COR-L47 (cell line): ENCODE data around the gene TNS1.

Experiments
- DNase-seq: peaks from one replicate; lab custom pipeline; 2025; lab: John Stamatoyannopoulos, UW

Gene TNS1

DNA sequence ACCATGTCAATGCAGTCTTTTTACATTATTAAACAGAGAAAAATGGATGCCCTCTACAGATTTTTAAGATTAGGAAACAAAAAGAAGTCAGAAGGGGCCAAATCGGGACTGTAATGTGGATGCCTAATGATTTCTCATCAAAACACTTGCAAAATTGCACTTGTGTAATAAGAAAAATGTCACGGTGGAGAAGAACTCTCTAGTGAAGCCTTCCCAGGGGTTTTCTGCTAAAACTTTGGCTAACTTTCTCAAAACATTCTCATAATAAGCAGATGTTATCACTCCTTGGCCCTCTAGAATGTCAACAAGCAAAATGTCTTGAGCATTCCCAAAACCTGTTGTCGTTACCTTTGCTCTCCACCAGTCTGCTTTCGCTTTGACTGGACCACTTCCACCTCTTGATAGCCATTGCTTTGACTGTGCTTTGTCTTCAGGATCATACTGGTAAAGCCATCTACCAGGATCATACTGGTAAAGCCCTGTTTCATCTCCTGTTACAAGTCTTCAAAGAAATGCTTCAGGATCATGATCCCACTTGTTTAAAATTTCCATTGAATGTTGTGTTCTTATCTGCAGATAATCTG, 226.8 kb downstream of the TNS1 start:
- no peak for DNase-seq

DNA sequence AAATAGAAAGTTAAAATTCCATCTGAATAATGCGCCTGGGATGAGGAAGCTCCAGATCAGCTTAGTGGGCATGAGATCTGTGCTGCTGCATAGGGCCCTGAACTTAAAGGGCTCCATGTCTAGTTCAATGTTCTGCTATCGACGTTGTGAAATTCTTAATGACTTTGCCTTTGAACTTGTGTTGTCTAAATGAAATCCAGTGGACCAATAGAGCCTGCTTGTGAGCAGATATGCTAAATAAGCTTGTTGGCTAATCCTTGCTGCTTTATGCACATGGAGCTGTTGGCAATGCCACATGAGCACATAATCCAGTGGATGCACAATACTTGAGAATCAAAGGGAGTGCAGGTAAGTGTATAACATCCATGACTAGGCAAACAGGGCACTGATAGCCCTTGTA, 228.6 kb downstream of the TNS1 start:
- no peak for DNase-seq

DNA sequence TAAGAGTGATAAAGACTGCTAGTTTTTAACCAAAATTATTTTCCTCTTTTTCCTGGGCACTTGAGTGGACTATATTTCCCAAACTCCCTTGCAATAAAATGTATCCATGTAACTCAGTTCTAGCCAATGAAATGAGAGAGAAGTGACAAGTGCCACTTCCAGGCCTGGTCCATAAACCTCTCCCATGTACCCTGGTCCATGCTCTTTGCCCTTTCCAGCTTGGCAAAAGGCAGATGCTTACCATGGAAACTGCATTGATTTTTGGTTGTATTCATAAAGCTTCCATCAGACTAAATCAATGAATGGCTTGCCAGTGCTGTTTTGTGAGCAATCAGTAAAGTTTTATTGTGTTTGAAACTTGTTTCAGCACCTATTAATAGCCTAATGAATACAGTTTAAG, 229.3 kb downstream of the TNS1 start:
- DNase-seq = no peak

DNA sequence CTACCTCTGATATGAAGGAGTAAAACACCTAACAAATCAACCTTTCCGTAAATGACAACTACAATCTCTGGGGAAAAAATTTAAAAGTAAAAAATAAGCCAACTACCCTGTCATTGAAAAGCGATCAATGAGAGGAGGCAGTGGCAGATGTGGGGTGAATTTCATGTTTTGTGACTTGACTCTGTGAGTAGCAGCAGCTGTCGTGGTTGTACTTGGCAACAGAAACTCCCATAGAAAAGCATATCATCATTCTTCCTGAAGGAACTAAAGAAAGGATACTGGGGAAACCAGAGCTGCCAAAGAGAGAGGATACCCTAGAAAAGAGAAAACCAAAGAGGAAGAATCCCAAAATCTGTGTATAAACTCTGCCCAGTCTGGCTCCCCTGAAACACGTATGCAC, 236.4 kb downstream of the TNS1 start:
- DNase-seq = no peak

DNA sequence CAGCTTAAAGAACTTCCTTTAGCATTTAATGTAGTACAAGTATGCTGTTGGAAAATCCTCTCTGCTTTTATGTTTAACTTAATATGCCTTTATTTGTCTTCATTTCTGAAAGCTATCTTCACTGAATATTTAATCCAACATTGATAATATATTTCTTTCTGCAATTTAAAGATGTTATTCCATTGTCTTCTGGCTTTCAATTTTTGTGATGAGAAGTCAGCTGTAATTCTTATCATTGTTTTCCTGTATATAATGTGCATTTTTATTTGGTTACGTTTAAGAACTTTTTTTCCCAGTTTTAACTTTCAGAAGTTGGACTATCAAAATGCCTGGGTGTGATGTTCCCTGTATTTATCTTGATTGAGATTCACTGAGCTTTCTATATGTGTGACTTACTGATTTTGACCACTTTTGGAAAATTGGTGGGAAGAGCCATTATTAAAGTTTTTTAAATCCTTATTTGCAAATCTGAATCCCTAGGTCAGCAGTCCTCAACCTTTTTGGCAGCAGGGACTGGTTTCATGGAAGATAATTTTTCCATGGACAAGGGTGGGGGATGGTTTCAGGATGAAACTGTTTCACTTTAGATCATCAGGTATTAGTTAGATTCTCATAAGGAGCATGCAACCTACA, 241.0 kb downstream of the TNS1 start:
- DNase-seq = no peak

DNA sequence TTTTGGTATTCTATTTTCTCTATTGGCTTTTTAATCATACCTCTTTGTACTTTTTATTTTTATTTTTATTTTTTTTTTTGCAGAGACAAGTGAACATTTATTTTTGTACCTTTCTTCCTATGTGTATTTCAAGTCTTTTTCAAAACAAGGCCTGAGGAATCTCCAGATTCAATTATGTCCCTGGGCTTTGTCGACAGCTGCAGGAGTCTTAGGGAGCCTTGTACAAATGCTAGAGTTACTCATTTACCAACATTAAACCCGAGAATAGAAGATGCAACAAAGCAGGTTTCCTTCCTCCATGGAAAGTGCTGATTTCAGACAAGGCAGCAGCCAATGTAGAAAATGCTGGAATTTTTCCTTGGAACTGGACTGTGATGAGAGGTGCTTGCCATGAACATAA, 242.8 kb downstream of the TNS1 start:
- DNase-seq = no peak

DNA sequence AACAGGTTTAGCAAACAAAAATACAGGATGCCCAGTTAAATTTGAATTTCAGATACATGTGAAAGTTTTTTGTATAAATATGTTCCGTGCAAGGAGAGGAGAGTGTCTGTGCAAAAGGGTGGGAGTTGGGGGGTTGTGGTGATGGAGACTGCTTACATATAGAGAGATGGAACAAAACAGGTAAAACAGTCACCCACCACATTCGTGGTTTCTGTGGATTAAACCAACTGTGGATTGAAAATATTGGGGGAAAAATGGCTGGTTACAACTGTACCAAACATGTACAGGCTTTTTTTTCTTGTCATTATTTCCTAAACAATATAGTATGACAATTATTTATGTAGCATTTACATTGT, 245.7 kb downstream of the TNS1 start:
- DNase-seq = no peak

DNA sequence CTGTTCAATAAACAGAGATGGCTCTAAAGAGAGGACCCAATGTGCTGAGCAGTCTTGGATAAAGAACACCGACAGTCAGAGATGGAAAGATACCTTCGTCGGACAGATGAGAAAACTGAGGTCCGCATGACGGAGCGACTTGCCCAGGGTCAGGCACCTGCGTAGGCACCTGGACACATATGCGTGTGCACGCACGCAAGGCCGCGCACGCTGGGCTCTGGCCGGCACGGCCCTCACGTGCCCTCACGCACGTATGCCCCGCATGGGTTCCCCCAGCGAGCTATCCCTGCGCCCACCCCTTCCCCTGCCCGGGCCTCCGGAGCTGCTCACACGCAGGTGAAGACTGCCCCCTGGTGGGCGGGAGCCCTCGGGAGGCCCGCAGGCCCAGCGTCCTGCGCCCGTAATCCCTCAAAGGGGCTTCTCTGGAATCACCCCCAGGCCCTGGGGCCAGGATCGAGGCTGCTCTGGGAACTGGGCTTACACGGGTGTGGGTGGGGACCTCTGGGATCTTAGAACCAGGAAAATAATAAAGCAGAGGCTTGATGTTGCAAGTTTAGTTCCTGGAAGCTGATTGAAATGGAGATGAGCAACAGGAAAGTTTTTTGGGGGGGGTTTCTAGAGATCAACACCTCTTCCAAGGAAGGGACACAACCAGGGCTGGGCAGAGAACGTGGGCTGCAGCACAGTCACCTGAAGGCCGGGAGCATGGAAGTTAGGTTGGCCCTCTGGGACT, 246.3 kb downstream of the TNS1 start:
- peak; percentile 10 for DNase-seq

DNA sequence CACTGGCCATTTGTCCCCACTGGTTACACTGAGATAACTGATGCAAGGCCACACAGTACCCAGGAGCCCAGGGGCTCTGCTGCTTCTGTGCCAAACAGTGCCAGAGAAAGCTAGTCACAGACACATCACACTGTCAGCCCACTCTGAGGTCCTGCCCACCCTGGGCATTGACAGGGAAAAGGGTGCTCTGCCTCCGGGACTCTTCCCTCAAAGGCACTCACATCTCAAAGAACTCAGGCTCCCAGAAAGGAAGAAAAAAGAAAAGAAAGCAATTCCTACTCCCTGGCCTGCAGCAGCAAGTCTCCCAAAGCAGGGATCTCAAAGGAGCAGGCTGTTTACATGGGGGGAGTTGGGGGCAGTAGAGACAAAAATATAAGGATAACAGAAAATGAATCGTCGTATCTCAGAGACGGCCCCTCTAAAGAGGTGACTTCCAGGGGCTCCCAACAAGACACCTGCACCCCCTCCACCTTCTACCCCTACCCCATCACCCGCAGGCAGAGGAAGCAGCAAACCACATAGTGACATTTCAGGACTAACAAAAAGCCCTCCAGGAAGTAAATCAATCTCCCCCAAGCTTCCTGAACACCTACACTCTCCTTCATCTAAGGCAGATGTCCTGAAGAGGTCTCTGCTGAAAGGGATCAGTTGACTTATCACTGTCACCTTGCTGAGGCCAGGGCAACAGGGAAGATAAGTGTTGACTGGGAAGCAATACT, 247.6 kb downstream of the TNS1 start:
- DNase-seq = no peak

DNA sequence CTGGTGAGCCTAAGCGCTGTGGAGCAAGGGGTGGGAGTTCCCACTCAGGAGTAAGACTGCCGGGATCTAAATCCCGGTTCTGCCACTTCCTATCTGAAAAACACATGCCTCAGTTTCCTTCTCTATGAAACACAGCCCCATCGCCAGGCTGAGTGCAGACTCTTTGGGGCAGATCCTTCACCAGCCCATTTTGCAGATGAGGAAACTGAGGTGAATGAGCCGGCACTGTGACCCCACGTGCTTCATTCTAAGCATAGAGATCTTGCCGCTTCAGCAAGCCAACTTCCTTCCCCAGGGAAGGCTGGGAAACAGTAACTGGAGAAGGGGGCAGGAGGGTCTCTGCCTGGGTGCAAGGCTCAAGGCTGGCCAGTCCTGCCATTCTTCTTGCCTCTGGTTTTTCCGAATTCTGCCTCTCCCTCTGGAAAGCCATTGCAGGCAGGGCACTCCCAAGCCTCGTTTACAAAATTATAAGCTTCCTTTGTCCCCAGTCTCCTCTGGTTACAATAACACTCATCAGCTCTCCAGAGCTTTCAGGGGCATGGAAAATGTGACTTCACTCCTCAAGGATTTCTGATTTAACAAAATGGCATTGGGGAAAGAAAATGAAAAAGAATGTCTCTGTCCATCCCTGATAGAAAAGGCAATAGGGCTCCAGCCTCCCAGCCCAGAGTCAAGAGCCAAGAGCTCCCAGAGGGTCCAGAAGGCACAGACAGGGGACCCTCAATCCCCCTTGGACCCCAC, 249.2 kb downstream of the TNS1 start:
- DNase-seq = no peak

DNA sequence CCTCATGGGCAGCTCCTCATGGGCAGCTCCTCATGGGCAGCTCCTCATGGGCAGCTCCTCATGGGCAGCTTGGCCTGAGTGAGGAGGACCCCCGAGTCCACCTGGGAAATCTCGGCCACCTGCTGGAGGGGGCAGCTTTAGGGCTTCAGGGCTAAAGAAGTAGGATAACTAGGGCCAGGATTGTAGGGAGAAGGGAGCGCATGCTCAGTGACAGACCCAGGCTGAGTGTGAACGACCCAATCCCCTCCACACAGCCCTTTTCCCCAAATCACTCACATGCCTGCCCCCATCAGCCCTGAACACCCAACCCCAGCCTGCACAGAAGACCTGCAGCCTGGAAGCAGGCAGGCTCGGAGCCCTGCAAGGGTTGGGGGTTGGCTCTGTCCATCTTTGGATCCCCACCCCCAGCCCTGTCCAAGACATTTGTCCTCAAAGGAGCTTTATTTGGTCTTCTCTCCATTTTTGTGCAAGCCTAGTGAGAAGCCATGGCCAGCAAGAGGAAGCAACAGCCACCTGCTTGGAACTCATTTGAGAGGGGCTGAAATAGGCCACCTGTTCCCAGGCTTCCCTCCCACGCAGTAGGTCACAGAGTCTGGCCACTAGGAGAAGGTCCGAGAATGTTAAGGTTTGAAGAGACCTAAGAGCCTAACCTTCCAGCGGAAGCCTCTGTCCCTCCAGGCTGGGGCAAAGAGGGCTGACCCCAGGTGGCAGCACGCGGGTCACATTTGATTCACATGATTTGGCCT, 249.9 kb downstream of the TNS1 start:
- DNase-seq = no peak

DNA sequence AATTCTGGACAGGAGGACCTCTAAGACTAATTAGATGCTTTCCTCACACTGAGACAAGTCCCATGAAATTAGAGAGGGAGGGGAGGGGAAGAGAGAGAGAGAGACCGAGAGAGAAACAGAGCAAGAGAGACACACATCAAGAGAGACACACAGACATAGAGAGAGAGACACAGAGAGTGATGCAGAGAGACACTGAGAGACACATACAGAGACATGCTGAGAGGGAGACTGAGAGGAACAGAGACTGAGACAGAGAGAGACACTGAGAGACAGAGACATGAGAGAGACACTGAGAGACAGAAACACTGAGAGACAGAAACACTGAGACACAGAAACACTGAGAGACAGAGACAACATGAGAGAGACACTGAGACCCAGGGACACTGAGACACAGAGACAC, 250.8 kb downstream of the TNS1 start:
- DNase-seq = no peak

DNA sequence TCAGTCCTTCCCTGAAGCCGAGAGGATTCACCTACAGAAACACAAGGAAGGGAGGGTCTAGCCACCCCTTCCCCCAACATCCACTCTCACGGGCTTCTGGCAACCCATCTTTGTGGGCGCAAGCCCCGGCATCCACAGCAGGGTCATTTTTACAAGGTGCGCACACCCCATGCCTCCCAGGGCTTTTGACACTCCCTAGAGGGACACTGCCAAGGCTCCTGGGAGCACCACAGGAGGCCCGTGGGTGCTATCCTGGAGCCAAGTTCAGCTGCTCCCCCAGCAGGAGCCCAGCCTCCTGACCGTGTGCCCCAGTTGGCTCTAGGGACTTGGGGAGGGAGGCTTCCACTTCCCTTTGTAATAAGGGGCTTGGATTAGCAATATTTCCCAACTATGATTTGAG, 251.6 kb downstream of the TNS1 start:
- no peak for DNase-seq
